Sigmoid colon (tissue), 4 donors: Measurements from ENCODE around the gene DDTL.
"Not testable (repeated sequence)": the region's sequence is repeated elsewhere in the genome, so short reads cannot be mapped to it uniquely, and the experiment has no call there.

Source experiments
- EP300 ChIP-seq, 4 donors: sonication (generic); formaldehyde crosslinking; IDR thresholded peaks; one replicate each; pipeline ENCODE4 v1.6.1; 2017; ENCODE audit warnings: antibody characterized with exemption in 4 of 4
- TF ChIP-seq, protein P1 (sequence below), 4 experiments: fragments of 450-650 bp in 3 of 4; fragments of 200-600 bp in 1 of 4; IDR thresholded peaks; one replicate each; pipeline ENCODE4 v1.5.1; 2016 to 2019; ENCODE audit warnings: antibody characterized with exemption in 4 of 4, mild to moderate bottlenecking in 3 of 4, moderate library complexity in 2 of 4

DNA sequence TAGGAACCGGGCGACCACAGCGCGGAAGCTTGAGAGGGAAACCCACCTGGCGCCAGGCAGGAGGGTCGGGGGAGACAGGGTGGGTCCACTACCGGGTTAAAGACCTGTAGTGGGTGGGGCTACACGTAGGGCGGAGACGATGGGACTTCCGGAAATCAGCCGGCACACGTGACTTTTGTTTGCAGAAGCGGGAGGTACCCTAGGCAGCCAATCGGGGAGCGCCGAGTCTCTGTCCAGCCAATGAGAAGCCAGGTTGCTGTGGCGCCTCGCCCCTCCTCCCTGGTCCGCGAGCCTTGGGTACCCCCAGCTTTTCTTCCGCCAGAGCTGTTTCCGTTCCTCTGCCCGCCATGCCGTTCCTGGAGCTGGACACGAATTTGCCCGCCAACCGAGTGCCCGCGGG is at the start of gene DDTL:
- TF ChIP-seq, protein P1, sequence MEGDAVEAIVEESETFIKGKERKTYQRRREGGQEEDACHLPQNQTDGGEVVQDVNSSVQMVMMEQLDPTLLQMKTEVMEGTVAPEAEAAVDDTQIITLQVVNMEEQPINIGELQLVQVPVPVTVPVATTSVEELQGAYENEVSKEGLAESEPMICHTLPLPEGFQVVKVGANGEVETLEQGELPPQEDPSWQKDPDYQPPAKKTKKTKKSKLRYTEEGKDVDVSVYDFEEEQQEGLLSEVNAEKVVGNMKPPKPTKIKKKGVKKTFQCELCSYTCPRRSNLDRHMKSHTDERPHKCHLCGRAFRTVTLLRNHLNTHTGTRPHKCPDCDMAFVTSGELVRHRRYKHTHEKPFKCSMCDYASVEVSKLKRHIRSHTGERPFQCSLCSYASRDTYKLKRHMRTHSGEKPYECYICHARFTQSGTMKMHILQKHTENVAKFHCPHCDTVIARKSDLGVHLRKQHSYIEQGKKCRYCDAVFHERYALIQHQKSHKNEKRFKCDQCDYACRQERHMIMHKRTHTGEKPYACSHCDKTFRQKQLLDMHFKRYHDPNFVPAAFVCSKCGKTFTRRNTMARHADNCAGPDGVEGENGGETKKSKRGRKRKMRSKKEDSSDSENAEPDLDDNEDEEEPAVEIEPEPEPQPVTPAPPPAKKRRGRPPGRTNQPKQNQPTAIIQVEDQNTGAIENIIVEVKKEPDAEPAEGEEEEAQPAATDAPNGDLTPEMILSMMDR (IDR thresholded peaks at IDR 0.05), result not testable (repeated sequence)
- TF ChIP-seq EP300 (IDR thresholded peaks at IDR 0.05), result not testable (repeated sequence)
